K562 (cell line): Measurements from ENCODE around the gene BRF1. TPM values are rescaled to one million over a fixed set of nuclear protein-coding genes. Genes with fewer than 3 reads are reported as not detected.

Source experiments
- ATAC-seq: fragments of 200-7000 bp; cut with Tn5 transposase; 3 replicates; pipeline ENCODE4 v1.9.1; 2020; ENCODE audit warnings: moderate library complexity
- BruUV-seq: library from RNA; stranded (reverse); fragments of 400-500 nt; replicated peaks from 2 replicates; lab custom pipeline; 2021; lab: Mats Ljungman, UMichigan
- CTCF ChIA-PET: fragments of 300-600 bp; formaldehyde crosslinking; extraction: SDS; loops from one replicate; lab custom pipeline; 2021; ENCODE audit warnings: low intra/inter-chr PET ratio; lab: Yijun Ruan, JAX
- POLR2A ChIA-PET: fragments of 300-600, 350-650 bp; sonication (Branson Sonifier 250); formaldehyde crosslinking; extraction: SDS; loops from one replicate; lab custom pipeline; 2021; ENCODE audit warnings: antibody characterized with exemption, inconsistent platforms; lab: Yijun Ruan, JAX
- DNase-seq, 4 experiments: peaks; one replicate each; pipeline versions ENCODE4 v3.0.0 to v3.0.0-alpha.2; 2011 to 2018; ENCODE audit warnings: low spot score in 3 of 4, mixed read lengths in 3 of 4; ENCODE audit errors: extremely low read depth in 1 of 4
- FAIRE-seq: peaks from 2 replicates; lab custom pipeline; 2011; peaks lifted over from hg19 to GRCh38; lab: Jason Lieb, UNC
- H2AFZ ChIP-seq: 2 replicates; pipeline ENCODE4 v1.6.0; 2011; ENCODE audit warnings: low read depth, low read length, control low read depth, inconsistent platforms
- H3K27ac ChIP-seq: fragments of 200-600 bp; 3 replicates; pipeline ENCODE4 v1.8.0; 2011; ENCODE audit warnings: low read depth, mild to moderate bottlenecking, control low read depth, inconsistent platforms, low read length, moderate library complexity, mixed read lengths; ENCODE audit errors: extremely low read depth
- H3K27me3 ChIP-seq, 2 experiments: fragments of 300-600 bp in 1 of 2; 2 replicates in 1 of 2; 3 replicates in 1 of 2; pipeline versions ENCODE4 v1.6.0 to v1.8.0; 2011; ENCODE audit warnings: inconsistent platforms in 2 of 2, low read length in 2 of 2, mild to moderate bottlenecking in 1 of 2, mixed read lengths in 1 of 2, moderate library complexity in 1 of 2; ENCODE audit not compliant: control insufficient read depth in 2 of 2, insufficient read depth in 2 of 2
- H3K36me3 ChIP-seq: fragments of 300-600 bp; 3 replicates; pipeline ENCODE4 v1.8.0; 2011; ENCODE audit warnings: mild to moderate bottlenecking, low read length, inconsistent platforms; ENCODE audit not compliant: control insufficient read depth, insufficient read depth
- H3K4me1 ChIP-seq, 2 experiments: fragments of 200-600 bp in 1 of 2; replicated peaks in 1 of 2; 2 replicates in 1 of 2; 3 replicates in 1 of 2; pipeline versions ENCODE4 v1.5.1 to v1.8.0; 2011; ENCODE audit warnings: inconsistent platforms in 2 of 2, low read length in 2 of 2, mild to moderate bottlenecking in 1 of 2, mixed read lengths in 1 of 2, moderate library complexity in 1 of 2; ENCODE audit not compliant: control insufficient read depth in 2 of 2, insufficient read depth in 2 of 2
- H3K4me2 ChIP-seq: 2 replicates; pipeline ENCODE4 v1.6.1; 2011; ENCODE audit warnings: low read length, control low read depth, inconsistent platforms, mixed read lengths; ENCODE audit not compliant: insufficient read depth
- H3K4me3 ChIP-seq: fragments of 200-600 bp; sonication (generic), shearing (Covaris generic); 2 replicates; pipeline ENCODE4 v1.5.1; 2016; ENCODE audit warnings: control low read depth, inconsistent platforms
- H3K79me2 ChIP-seq: fragments of 200-600 bp; 3 replicates; pipeline ENCODE4 v1.8.0; 2011; ENCODE audit warnings: low read length, inconsistent platforms; ENCODE audit not compliant: control insufficient read depth, insufficient read depth
- H3K9ac ChIP-seq, 2 experiments: 2 replicates each; pipeline versions ENCODE4 v1.6.0 to v1.6.1; 2011; ENCODE audit warnings: low read depth in 2 of 2, low read length in 2 of 2, control low read depth in 1 of 2, inconsistent platforms in 1 of 2, mild to moderate bottlenecking in 1 of 2, mixed read lengths in 1 of 2; ENCODE audit not compliant: insufficient read depth in 1 of 2
- H3K9me1 ChIP-seq: one replicate; pipeline ENCODE4 v1.6.0; 2011; ENCODE audit warnings: inconsistent platforms, mild to moderate bottlenecking, low read length, moderate library complexity; ENCODE audit not compliant: control insufficient read depth, insufficient read depth
- H3K9me3 ChIP-seq: replicated peaks from 2 replicates; pipeline ENCODE4 v1.5.1; 2011; ENCODE audit warnings: low read depth, low read length, inconsistent platforms; ENCODE audit not compliant: control insufficient read depth, insufficient read depth
- H4K20me1 ChIP-seq: replicated peaks from 2 replicates; pipeline ENCODE4 v1.6.1; 2011; ENCODE audit warnings: low read length, inconsistent platforms, mixed read lengths; ENCODE audit not compliant: control insufficient read depth, insufficient read depth
- CTBP1 ChIP-seq: fragments of 450-650 bp; IDR thresholded peaks from 2 replicates; pipeline ENCODE4 v1.6.1; 2016; ENCODE audit warnings: borderline replicate concordance
- ELF1 ChIP-seq: fragments of 200-800 bp; sonication (Bioruptor generic); IDR thresholded peaks from 2 replicates; pipeline ENCODE4 v1.6.1; 2016; ENCODE audit warnings: missing genetic modification characterization, missing compliant biosample characterization
- ZNF592 ChIP-seq: fragments of 450-650 bp; IDR thresholded peaks from 2 replicates; pipeline ENCODE4 v1.6.1; 2017; ENCODE audit warnings: antibody characterized with exemption, mild to moderate bottlenecking
- ZNF740 ChIP-seq, 3 experiments: fragments of 200-800 bp in 1 of 3; sonication (Bioruptor generic) in 1 of 3; sonication (generic) in 1 of 3; formaldehyde crosslinking in 1 of 3; IDR thresholded peaks; 2 replicates each; pipeline versions ENCODE4 v1.6.1 to v1.8.0; 2016 to 2022; ENCODE audit warnings: mild to moderate bottlenecking in 2 of 3, missing compliant biosample characterization in 2 of 3, missing genetic modification characterization in 2 of 3, missing genetic modification reagents in 1 of 3
- WGBS: fragments of 100-300 bp; shearing (Covaris generic); methylation state at CpG from one replicate; pipeline ENCODE4 v1.1.6; 2016; ENCODE audit warnings: low coverage, mixed read lengths; ENCODE audit not compliant: insufficient coverage; ENCODE audit errors: missing lambda C conversion rate; 5-methylcytosine and 5-hydroxymethylcytosine counted together
- in situ Hi-C: fragments of 300-500 bp; cut with MboI; formaldehyde crosslinking; loops from 4 replicates; pipeline ENCODE4 v1.15.0; 2018; ENCODE audit warnings: inconsistent platforms, mixed read lengths
- intact Hi-C: fragments of 100-400 bp; cut with micrococcal nuclease; formaldehyde crosslinking; loops from 2 replicates; pipeline ENCODE4 v1.14.2; 2022
- polyA plus RNA-seq, 8 experiments: library from polyadenylated mRNA; depleted of rRNA in 4 of 8; stranded (reverse) in 5 of 8; unstranded in 3 of 8; fragments of >200 nt; fragmentation: Nextera tagmentation in 2 of 8; fragmentation: Illumina TruSeq in 1 of 8; extraction: Ambion mirVana in 2 of 8; extraction: Trizol in 1 of 8; gene quantifications; 2 replicates each; pipeline versions ENCODE4 v1.2.1 to v1.2.3, GENCODE V29; 2011 to 2014; ENCODE audit warnings: inconsistent platforms in 1 of 8, missing spikeins in 1 of 8
- total RNA-seq, 7 experiments: library from RNA; depleted of rRNA in 6 of 7; stranded (reverse); fragments of >200 nt in 6 of 7; fragmentation: Illumina TruSeq in 2 of 7; extraction: Trizol in 2 of 7; gene quantifications; 2 replicates each; pipeline versions ENCODE4 v1.2.1 to v1.2.3, GENCODE V29; 2011 to 2021; ENCODE audit warnings: low replicate concordance in 1 of 7

BRF1 gene
- total and polyA plus RNA-seq, 9 of the 15 experiments (the other 6 are each of a cell fraction or from before 2014, with no cell fraction given): 0.14 to 24.6 (median 8.2) TPM

GRCh38 chr14:105255021-105255507, 45.7 kb downstream of the BRF1 start:
- TF ChIP-seq ELF1 (tag) (no peak), CTBP1 (no peak), ZNF740 (CRISPR knock-in tag; IDR thresholded peaks at IDR 0.05) (no peak), ZNF740 (tag; IDR thresholded peaks at IDR 0.05) (no peak), ZNF592 (no peak)
- Histone ChIP-seq H3K9me1 (no peaks in the 10 kb centered on the region), H4K20me1 (no peaks in the 10 kb centered on the region), H2AFZ (no peak overlapping the region), H3K4me3 (no peak overlapping the region), H3K27ac (no peak overlapping the region), H3K27me3 (no peaks in the 10 kb centered on the region), H3K4me1 (no peaks in the 10 kb centered on the region), H3K36me3 (peaks cover 13% of the 10 kb centered on the region; the same call in 2 of the 3 replicates), H3K9ac (no peak overlapping the region; a peak in 1 of 4 replicates), H3K4me2 (no peak overlapping the region), H3K9me3 (no peaks in the 10 kb centered on the region), H3K79me2 (no peaks in the 10 kb centered on the region)
- FAIRE-seq (no peak), ATAC-seq (no peak), DNase-seq (no peak)
- intact Hi-C loops: no loop called here
- CTCF ChIA-PET: no interaction called here
- POLR2A ChIA-PET: no interaction called here
- in situ Hi-C loops: no loop called here
- 79% methylated on average over 6 of the region's 6 CpGs for WGBS
- no TSS peak for BruUV-seq
